22Rv1 (cell line): ENCODE measurements around the gene RNF166.

ENCODE experiments used
- ZFX ChIP-seq: fragments of 450-650 bp; IDR thresholded peaks from 2 replicates; pipeline ENCODE4 v1.6.1; 2017; ENCODE audit warnings: antibody characterized with exemption, borderline replicate concordance
- TF ChIP-seq, protein P1 (sequence below): fragments of 450-650 bp; IDR thresholded peaks from 2 replicates; pipeline ENCODE4 v1.5.1; 2017; ENCODE audit warnings: mild to moderate bottlenecking

DNA sequence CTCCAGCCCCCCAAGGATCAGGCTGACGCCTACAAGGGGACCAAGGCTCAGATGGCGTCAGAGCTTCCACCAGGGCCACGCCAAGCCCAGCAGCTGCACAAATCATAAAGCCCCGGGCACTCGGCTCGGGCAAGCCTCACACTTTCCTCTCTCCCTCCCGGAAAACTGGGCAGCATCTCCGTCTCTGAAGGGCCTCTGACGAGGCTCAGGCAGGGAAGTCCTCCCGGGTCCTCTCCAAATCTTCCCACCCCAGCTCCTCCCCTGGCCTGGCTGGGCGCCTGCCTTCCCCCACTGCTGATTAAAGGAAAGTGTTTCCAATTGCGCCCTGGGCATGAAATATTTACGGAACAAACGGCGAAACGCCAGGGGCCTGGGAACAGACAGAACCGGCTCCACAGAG is 40.3 kb upstream of the RNF166 start:
- TF ChIP-seq, protein P1, sequence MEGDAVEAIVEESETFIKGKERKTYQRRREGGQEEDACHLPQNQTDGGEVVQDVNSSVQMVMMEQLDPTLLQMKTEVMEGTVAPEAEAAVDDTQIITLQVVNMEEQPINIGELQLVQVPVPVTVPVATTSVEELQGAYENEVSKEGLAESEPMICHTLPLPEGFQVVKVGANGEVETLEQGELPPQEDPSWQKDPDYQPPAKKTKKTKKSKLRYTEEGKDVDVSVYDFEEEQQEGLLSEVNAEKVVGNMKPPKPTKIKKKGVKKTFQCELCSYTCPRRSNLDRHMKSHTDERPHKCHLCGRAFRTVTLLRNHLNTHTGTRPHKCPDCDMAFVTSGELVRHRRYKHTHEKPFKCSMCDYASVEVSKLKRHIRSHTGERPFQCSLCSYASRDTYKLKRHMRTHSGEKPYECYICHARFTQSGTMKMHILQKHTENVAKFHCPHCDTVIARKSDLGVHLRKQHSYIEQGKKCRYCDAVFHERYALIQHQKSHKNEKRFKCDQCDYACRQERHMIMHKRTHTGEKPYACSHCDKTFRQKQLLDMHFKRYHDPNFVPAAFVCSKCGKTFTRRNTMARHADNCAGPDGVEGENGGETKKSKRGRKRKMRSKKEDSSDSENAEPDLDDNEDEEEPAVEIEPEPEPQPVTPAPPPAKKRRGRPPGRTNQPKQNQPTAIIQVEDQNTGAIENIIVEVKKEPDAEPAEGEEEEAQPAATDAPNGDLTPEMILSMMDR, result no peak
- TF ChIP-seq ZFX, result no peak
